Measurements from ENCODE around the gene CES4A.

DNA sequence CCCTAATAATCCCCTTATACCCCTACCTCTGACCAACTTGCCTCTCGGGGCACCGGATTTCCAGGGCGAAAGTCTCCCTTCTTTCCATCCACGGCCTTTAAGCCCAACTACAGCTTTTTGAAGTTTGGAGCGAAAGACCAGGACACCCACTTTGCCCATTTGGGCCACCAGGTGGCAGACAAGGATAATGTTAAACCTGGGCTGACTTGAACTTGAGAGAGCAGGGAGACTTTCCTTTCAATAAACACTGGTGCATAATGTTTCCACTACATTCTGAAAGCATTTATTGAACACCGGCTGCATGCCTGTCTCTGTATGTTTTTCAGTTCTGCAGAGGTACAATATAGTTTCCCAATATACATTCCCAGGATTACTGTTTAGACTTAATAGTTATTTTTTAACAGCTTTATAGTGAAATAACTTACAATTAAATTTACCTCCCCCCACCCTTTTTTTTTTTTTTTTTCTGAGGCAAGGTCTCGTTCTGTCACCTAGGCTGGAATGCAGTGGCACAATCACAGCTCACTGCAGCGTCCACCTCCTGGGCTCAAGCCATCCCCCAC lies 34.2 kb upstream of the CES4A start:
- TF ChIP-seq POLR2A (IDR thresholded peaks at IDR 0.05; ENCODE audit: low read depth) (no peak), EP300 (IDR thresholded peaks at IDR 0.05) (no peak), POLR2AphosphoS5 (IDR thresholded peaks at IDR 0.05) (peak in 1 of 2 donors; percentile 20)
- TF ChIP-seq, protein P1, sequence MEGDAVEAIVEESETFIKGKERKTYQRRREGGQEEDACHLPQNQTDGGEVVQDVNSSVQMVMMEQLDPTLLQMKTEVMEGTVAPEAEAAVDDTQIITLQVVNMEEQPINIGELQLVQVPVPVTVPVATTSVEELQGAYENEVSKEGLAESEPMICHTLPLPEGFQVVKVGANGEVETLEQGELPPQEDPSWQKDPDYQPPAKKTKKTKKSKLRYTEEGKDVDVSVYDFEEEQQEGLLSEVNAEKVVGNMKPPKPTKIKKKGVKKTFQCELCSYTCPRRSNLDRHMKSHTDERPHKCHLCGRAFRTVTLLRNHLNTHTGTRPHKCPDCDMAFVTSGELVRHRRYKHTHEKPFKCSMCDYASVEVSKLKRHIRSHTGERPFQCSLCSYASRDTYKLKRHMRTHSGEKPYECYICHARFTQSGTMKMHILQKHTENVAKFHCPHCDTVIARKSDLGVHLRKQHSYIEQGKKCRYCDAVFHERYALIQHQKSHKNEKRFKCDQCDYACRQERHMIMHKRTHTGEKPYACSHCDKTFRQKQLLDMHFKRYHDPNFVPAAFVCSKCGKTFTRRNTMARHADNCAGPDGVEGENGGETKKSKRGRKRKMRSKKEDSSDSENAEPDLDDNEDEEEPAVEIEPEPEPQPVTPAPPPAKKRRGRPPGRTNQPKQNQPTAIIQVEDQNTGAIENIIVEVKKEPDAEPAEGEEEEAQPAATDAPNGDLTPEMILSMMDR (IDR thresholded peaks at IDR 0.05) = peak; percentile 74 to 82 (median 80)
